K562 (cell line): Measurements from ENCODE around the gene ZFYVE28. TPM values are rescaled to one million over a fixed set of nuclear protein-coding genes. Genes with fewer than 3 reads are reported as not detected.
A peak's percentile ranks its signal among the peaks of the same experiment; 100 is the strongest.
"Not testable (repeated sequence)": the region's sequence is repeated elsewhere in the genome, so short reads cannot be mapped to it uniquely, and the experiment has no call there.

ENCODE experiments used
- ATAC-seq: fragments of 200-7000 bp; cut with Tn5 transposase; 3 replicates; pipeline ENCODE4 v1.9.1; 2020; ENCODE audit warnings: moderate library complexity
- BruUV-seq: library from RNA; stranded (reverse); fragments of 400-500 nt; replicated peaks from 2 replicates; lab custom pipeline; 2021; lab: Mats Ljungman, UMichigan
- CTCF ChIA-PET: fragments of 300-600 bp; formaldehyde crosslinking; extraction: SDS; loops from one replicate; lab custom pipeline; 2021; ENCODE audit warnings: low intra/inter-chr PET ratio; lab: Yijun Ruan, JAX
- POLR2A ChIA-PET: fragments of 300-600, 350-650 bp; sonication (Branson Sonifier 250); formaldehyde crosslinking; extraction: SDS; loops from one replicate; lab custom pipeline; 2021; ENCODE audit warnings: antibody characterized with exemption, inconsistent platforms; lab: Yijun Ruan, JAX
- DNase-seq, 4 experiments: peaks; one replicate each; pipeline versions ENCODE4 v3.0.0 to v3.0.0-alpha.2; 2011 to 2018; ENCODE audit warnings: low spot score in 3 of 4, mixed read lengths in 3 of 4; ENCODE audit errors: extremely low read depth in 1 of 4
- FAIRE-seq: peaks from 2 replicates; lab custom pipeline; 2011; peaks lifted over from hg19 to GRCh38; lab: Jason Lieb, UNC
- H2AFZ ChIP-seq: 2 replicates; pipeline ENCODE4 v1.6.0; 2011; ENCODE audit warnings: low read depth, low read length, control low read depth, inconsistent platforms
- H3K27ac ChIP-seq: fragments of 200-600 bp; 3 replicates; pipeline ENCODE4 v1.8.0; 2011; ENCODE audit warnings: low read depth, mild to moderate bottlenecking, control low read depth, inconsistent platforms, low read length, moderate library complexity, mixed read lengths; ENCODE audit errors: extremely low read depth
- H3K27me3 ChIP-seq, 2 experiments: fragments of 300-600 bp in 1 of 2; 2 replicates in 1 of 2; 3 replicates in 1 of 2; pipeline versions ENCODE4 v1.6.0 to v1.8.0; 2011; ENCODE audit warnings: inconsistent platforms in 2 of 2, low read length in 2 of 2, mild to moderate bottlenecking in 1 of 2, mixed read lengths in 1 of 2, moderate library complexity in 1 of 2; ENCODE audit not compliant: control insufficient read depth in 2 of 2, insufficient read depth in 2 of 2
- H3K36me3 ChIP-seq: fragments of 300-600 bp; 3 replicates; pipeline ENCODE4 v1.8.0; 2011; ENCODE audit warnings: mild to moderate bottlenecking, low read length, inconsistent platforms; ENCODE audit not compliant: control insufficient read depth, insufficient read depth
- H3K4me1 ChIP-seq, 2 experiments: fragments of 200-600 bp in 1 of 2; replicated peaks in 1 of 2; 2 replicates in 1 of 2; 3 replicates in 1 of 2; pipeline versions ENCODE4 v1.5.1 to v1.8.0; 2011; ENCODE audit warnings: inconsistent platforms in 2 of 2, low read length in 2 of 2, mild to moderate bottlenecking in 1 of 2, mixed read lengths in 1 of 2, moderate library complexity in 1 of 2; ENCODE audit not compliant: control insufficient read depth in 2 of 2, insufficient read depth in 2 of 2
- H3K4me2 ChIP-seq: 2 replicates; pipeline ENCODE4 v1.6.1; 2011; ENCODE audit warnings: low read length, control low read depth, inconsistent platforms, mixed read lengths; ENCODE audit not compliant: insufficient read depth
- H3K4me3 ChIP-seq: fragments of 200-600 bp; sonication (generic), shearing (Covaris generic); 2 replicates; pipeline ENCODE4 v1.5.1; 2016; ENCODE audit warnings: control low read depth, inconsistent platforms
- H3K79me2 ChIP-seq: fragments of 200-600 bp; 3 replicates; pipeline ENCODE4 v1.8.0; 2011; ENCODE audit warnings: low read length, inconsistent platforms; ENCODE audit not compliant: control insufficient read depth, insufficient read depth
- H3K9ac ChIP-seq, 2 experiments: 2 replicates each; pipeline versions ENCODE4 v1.6.0 to v1.6.1; 2011; ENCODE audit warnings: low read depth in 2 of 2, low read length in 2 of 2, control low read depth in 1 of 2, inconsistent platforms in 1 of 2, mild to moderate bottlenecking in 1 of 2, mixed read lengths in 1 of 2; ENCODE audit not compliant: insufficient read depth in 1 of 2
- H3K9me1 ChIP-seq: one replicate; pipeline ENCODE4 v1.6.0; 2011; ENCODE audit warnings: inconsistent platforms, mild to moderate bottlenecking, low read length, moderate library complexity; ENCODE audit not compliant: control insufficient read depth, insufficient read depth
- H3K9me3 ChIP-seq: replicated peaks from 2 replicates; pipeline ENCODE4 v1.5.1; 2011; ENCODE audit warnings: low read depth, low read length, inconsistent platforms; ENCODE audit not compliant: control insufficient read depth, insufficient read depth
- H4K20me1 ChIP-seq: replicated peaks from 2 replicates; pipeline ENCODE4 v1.6.1; 2011; ENCODE audit warnings: low read length, inconsistent platforms, mixed read lengths; ENCODE audit not compliant: control insufficient read depth, insufficient read depth
- EP400 ChIP-seq: fragments of 450-650 bp; IDR thresholded peaks from 2 replicates; pipeline ENCODE4 v1.6.1; 2017; ENCODE audit warnings: antibody characterized with exemption, mild to moderate bottlenecking, moderate library complexity
- JUND ChIP-seq, 2 experiments: IDR thresholded peaks; 2 replicates in 1 of 2; 3 replicates in 1 of 2; pipeline ENCODE4 v1.6.1; 2011; ENCODE audit warnings: borderline replicate concordance in 2 of 2, low read depth in 2 of 2, low read length in 2 of 2, improper control_type of control experiment in 1 of 2, missing biosample characterization in 1 of 2, missing genetic modification characterization in 1 of 2, missing genetic modification reagents in 1 of 2
- POLR3A ChIP-seq: IDR thresholded peaks from 2 replicates; pipeline ENCODE4 v1.6.1; 2011; ENCODE audit warnings: borderline replicate concordance, mild to moderate bottlenecking, moderate library complexity; ENCODE audit not compliant: insufficient read length, insufficient read depth; ENCODE audit errors: extremely low read depth
- TARDBP ChIP-seq: fragments of 450-650 bp; IDR thresholded peaks from 2 replicates; pipeline ENCODE4 v1.6.1; 2016
- TBL1XR1 ChIP-seq, 2 experiments: IDR thresholded peaks; 2 replicates each; pipeline ENCODE4 v1.6.1; 2012; ENCODE audit warnings: improper control_type of control experiment in 2 of 2, low read length in 2 of 2, mild to moderate bottlenecking in 1 of 2
- TFAP4 ChIP-seq: sonication (generic); formaldehyde crosslinking; IDR thresholded peaks from 2 replicates; pipeline ENCODE4 v1.8.0; 2022; ENCODE audit warnings: missing genetic modification reagents, mild to moderate bottlenecking, moderate library complexity, borderline replicate concordance
- YBX1 ChIP-seq: fragments of 450-650 bp; IDR thresholded peaks from 2 replicates; pipeline ENCODE4 v1.7.1; 2016; ENCODE audit warnings: mild to moderate bottlenecking
- ZFP36 ChIP-seq: fragments of 150-350 bp; IDR thresholded peaks from 2 replicates; pipeline ENCODE4 v1.6.1; 2018; ENCODE audit warnings: low read length, low read depth; ENCODE audit not compliant: partially characterized antibody
- ZNF766 ChIP-seq: fragments of 200-800 bp; sonication (Bioruptor generic); conservative IDR thresholded peaks from 2 replicates; pipeline ENCODE4 v1.6.1; 2016; ENCODE audit warnings: missing genetic modification characterization, missing compliant biosample characterization
- WGBS: fragments of 100-300 bp; shearing (Covaris generic); methylation state at CpG from one replicate; pipeline ENCODE4 v1.1.6; 2016; ENCODE audit warnings: low coverage, mixed read lengths; ENCODE audit not compliant: insufficient coverage; ENCODE audit errors: missing lambda C conversion rate; 5-methylcytosine and 5-hydroxymethylcytosine counted together
- in situ Hi-C: fragments of 300-500 bp; cut with MboI; formaldehyde crosslinking; loops from 4 replicates; pipeline ENCODE4 v1.15.0; 2018; ENCODE audit warnings: inconsistent platforms, mixed read lengths
- intact Hi-C: fragments of 100-400 bp; cut with micrococcal nuclease; formaldehyde crosslinking; loops from 2 replicates; pipeline ENCODE4 v1.14.2; 2022
- polyA plus RNA-seq, 8 experiments: library from polyadenylated mRNA; depleted of rRNA in 4 of 8; stranded (reverse) in 5 of 8; unstranded in 3 of 8; fragments of >200 nt; fragmentation: Nextera tagmentation in 2 of 8; fragmentation: Illumina TruSeq in 1 of 8; extraction: Ambion mirVana in 2 of 8; extraction: Trizol in 1 of 8; gene quantifications; 2 replicates each; pipeline versions ENCODE4 v1.2.1 to v1.2.3, GENCODE V29; 2011 to 2014; ENCODE audit warnings: inconsistent platforms in 1 of 8, missing spikeins in 1 of 8
- total RNA-seq, 7 experiments: library from RNA; depleted of rRNA in 6 of 7; stranded (reverse); fragments of >200 nt in 6 of 7; fragmentation: Illumina TruSeq in 2 of 7; extraction: Trizol in 2 of 7; gene quantifications; 2 replicates each; pipeline versions ENCODE4 v1.2.1 to v1.2.3, GENCODE V29; 2011 to 2021; ENCODE audit warnings: low replicate concordance in 1 of 7

The ZFYVE28 gene
- total and polyA plus RNA-seq, 9 of the 15 experiments (the other 6 are each of a cell fraction or from before 2014, with no cell fraction given) = 1.3 to 24.8 (median 8.9) TPM

GRCh38 chr4:2380589-2380988 lies 37.9 kb downstream of the ZFYVE28 start:
- DNase-seq, H2AFZ ChIP-seq, H3K36me3 ChIP-seq, POLR2A ChIA-PET, in situ Hi-C loops, H3K4me3 ChIP-seq, CTCF ChIA-PET, H3K27me3 ChIP-seq, ATAC-seq, H3K4me2 ChIP-seq, H4K20me1 ChIP-seq, FAIRE-seq, H3K9me1 ChIP-seq, BruUV-seq, H3K9me3 ChIP-seq, H3K9ac ChIP-seq, H3K27ac ChIP-seq: not testable (repeated sequence)
- Histone ChIP-seq H3K4me1 (peaks cover 32 to 44% of the 10 kb centered on the region in 2 experiments), H3K79me2 (peaks cover 42% of the 10 kb centered on the region)
- TF ChIP-seq ZNF766 (CRISPR knock-in tag) (peak; percentile 52; the same call in 1 of the 2 replicates), ZFP36 (peak; percentile 68)
- WGBS = 68% methylated on average over 5 of the region's 6 CpGs
- intact Hi-C loops = loop anchor here (5.0 kb wide), 1 partner anchor 37 kb away; the partner anchor contains the start of genes CFAP99 and ZFYVE28

- no TSS peak for BruUV-seq
- H4K20me1 ChIP-seq = no peaks in the 10 kb centered on the region
- DNase-seq (no peak), FAIRE-seq (no peak), ATAC-seq (no peak)
- no peak overlapping the region for H3K4me3 ChIP-seq
- H3K4me2 ChIP-seq = no peak overlapping the region
- intact Hi-C loops = no loop called here
- CTCF ChIA-PET = no interaction called here
- TF ChIP-seq JUND (IDR thresholded peaks at IDR 0.05; ENCODE audit: borderline replicate concordance, low read depth, low read length) (no peak), JUND (tag; IDR thresholded peaks at IDR 0.05; ENCODE audit: borderline replicate concordance, low read depth, low read length) (no peak), POLR3A (no peak), EP400 (no peak), TARDBP (no peak), YBX1 (no peak), TFAP4 (CRISPR knock-in tag) (no peak), TBL1XR1 (IDR thresholded peaks at IDR 0.05; ENCODE audit: low read length in 2 of 2) (no peak)
- TF ChIP-seq, all 486 proteins: peak for 0
- Histone ChIP-seq H3K27ac (no peak overlapping the region), H3K27me3 (no peaks in the 10 kb centered on the region), H3K4me1 (peaks cover 25 to 37% of the 10 kb centered on the region in 2 experiments), H3K36me3 (peaks cover 8% of the 10 kb centered on the region; the same call in 2 of the 3 replicates), H3K9me3 (peaks cover 4% of the 10 kb centered on the region; the same call in 1 of the 2 replicates), H3K79me2 (peaks cover 33% of the 10 kb centered on the region), H2AFZ (no peak overlapping the region), H3K9ac (no peak overlapping the region; a peak in 1 of 4 replicates), H3K9me1 (peaks cover 2% of the 10 kb centered on the region)
- 74% methylated on average over 3 of the region's 3 CpGs for WGBS
- POLR2A ChIA-PET = interaction anchor here (0.6 kb wide), 1 partner anchor 142 kb away, joined by 3 read pairs; no protein-coding TSS in a partner anchor
- in situ Hi-C loops = no loop called here
Observed at GRCh38 chr4:2378898-2379297, 39.5 kb downstream of the ZFYVE28 start.
